IPS DF 6.9 (cell line): ENCODE data around the gene FBXW2.

Experiments used
- DNase-seq: peaks from one replicate; pipeline ENCODE4 v3.0.0-alpha.2; 2013; ENCODE audit warnings: low read depth, low spot score
- H3K27ac ChIP-seq: one replicate; pipeline ENCODE4 v1.5.1; 2013; ENCODE audit warnings: low read length, control low read depth
- H3K27me3 ChIP-seq: 2 replicates; pipeline ENCODE4 v1.6.1; 2013; ENCODE audit warnings: mild to moderate bottlenecking, low read length; ENCODE audit not compliant: control insufficient read depth, insufficient read depth
- H3K36me3 ChIP-seq: 2 replicates; pipeline ENCODE4 v1.6.1; 2013; ENCODE audit warnings: low read length; ENCODE audit not compliant: control insufficient read depth, insufficient read depth
- H3K4me1 ChIP-seq: 2 replicates; pipeline ENCODE4 v1.6.1; 2013; ENCODE audit warnings: low read length; ENCODE audit not compliant: control insufficient read depth, insufficient read depth
- H3K4me3 ChIP-seq: 2 replicates; pipeline ENCODE4 v1.5.1; 2013; ENCODE audit warnings: mild to moderate bottlenecking, low read length
- H3K9me3 ChIP-seq: 2 replicates; pipeline ENCODE4 v1.6.1; 2013; ENCODE audit warnings: low read length, inconsistent platforms; ENCODE audit not compliant: control insufficient read depth, insufficient read depth
- WGBS: extraction: QIAGEN DNeasy Blood & Tissue Kit; methylation state at CpG from one replicate; pipeline ENCODE4 v1.1.7; 2013; ENCODE audit warnings: mixed read lengths, missing lambda C conversion rate; ENCODE audit not compliant: insufficient read length, insufficient coverage; 5-methylcytosine and 5-hydroxymethylcytosine counted together

The FBXW2 gene

DNA sequence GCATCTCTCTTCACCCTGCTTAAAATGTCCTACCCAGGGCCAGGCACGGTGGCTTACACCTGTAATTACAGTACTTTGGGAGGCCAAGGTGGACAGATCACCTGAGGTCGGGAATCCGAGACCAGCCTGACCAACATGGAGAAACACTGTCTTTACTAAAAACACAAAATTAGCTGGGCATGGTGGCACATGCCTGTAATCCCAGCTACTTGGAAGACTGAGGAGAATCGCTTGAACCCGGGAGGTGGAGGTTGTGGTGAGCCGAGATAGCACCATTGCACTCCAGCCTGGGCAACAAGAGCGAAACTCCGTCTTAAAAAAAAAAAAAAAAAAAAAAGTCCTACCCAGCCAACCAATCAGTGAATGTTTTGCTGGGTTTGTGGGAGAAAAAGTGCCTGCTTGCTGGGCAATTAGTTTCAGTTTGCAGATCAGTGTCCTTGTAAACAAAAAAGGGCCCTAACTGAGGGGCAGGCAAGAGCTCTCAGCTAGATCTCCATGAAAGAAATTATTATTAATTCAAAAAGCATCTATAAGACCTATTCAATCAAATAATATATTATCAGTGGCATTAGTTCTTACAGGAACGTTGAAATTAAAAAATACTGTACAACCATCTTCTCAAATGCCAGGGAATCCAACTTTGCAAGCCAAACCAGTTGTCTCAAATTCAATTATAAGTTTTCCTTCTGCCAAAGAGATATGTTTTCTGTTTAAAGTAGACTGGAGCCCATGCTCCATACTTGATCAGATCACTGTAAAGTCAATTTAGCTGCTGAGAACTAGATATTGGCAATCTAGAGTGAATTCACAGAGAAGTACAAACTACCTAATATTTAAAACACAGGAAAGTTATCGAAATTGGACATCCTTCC lies 82.9 kb downstream of the FBXW2 start:
- Histone ChIP-seq H3K4me1 (no peaks in the 10 kb centered on the region), H3K27me3 (peaks cover 11% of the 10 kb centered on the region; the same call in 1 of the 2 replicates), H3K4me3 (no peak overlapping the region), H3K27ac (no peak overlapping the region), H3K9me3 (no peaks in the 10 kb centered on the region), H3K36me3 (no peaks in the 10 kb centered on the region)
- DNase-seq = no peak
- no CpG with 5 or more reads among the region's 10 CpGs for WGBS

DNA sequence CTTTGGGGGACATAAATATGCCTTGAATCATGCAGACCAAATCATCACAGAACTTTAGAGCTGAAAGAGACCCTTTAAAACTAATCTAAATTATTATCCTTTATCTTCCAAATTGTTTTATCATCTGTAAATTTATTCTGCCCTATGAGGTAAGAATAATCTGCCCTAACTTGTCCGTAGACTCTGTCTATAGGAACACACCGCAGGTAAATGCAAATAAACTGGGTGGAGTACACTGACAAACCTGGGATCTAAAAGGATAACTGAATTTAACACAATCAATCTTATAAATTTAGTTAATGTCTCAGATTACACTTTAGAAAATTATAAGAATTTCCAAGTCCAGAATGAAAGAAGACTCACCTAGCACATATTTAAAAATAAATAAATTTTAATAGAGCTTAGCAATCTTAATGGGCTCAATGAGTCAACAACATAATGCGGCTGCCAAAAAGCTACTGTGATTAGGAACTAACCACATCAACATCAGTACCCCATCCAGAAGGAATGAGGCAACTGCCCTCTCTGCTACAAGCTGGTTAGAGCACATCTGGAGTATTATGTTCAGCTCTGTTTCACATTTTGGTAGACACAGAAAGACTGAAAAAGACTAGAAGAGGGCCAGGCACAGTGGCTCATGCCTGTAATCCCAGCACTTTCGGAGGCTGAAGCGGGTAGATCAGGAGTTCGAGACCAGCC lies 84.5 kb downstream of the FBXW2 start:
- Histone ChIP-seq H3K36me3 (no peaks in the 10 kb centered on the region), H3K4me3 (no peak overlapping the region), H3K9me3 (no peaks in the 10 kb centered on the region), H3K27ac (no peak overlapping the region), H3K4me1 (no peaks in the 10 kb centered on the region), H3K27me3 (peaks cover 11% of the 10 kb centered on the region; the same call in 1 of the 2 replicates)
- no peak for DNase-seq
- no CpG with 5 or more reads among the region's 6 CpGs for WGBS

DNA sequence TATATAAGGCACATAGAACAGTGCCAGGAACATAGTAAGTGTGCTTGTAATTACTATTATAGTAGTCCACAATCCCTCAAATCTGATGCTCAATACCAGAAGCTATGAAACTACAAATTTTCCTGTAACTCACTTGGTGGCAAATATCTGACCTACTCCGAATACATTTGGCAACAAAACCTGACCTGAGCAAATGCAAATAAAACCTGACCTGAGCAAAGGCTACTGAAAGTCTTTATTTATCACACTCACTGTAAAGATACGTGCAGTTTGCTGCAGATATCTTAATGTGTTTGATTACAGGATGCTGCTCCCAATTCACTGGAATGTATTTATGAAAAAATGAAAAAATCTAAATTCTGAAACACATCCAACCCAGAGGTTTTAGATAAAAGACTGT lies 86.0 kb downstream of the FBXW2 start:
- H3K27ac ChIP-seq = no peak overlapping the region
- no CpG with 5 or more reads among the region's 2 CpGs for WGBS
- H3K9me3 ChIP-seq = no peaks in the 10 kb centered on the region
- H3K4me3 ChIP-seq = no peak overlapping the region
- no peaks in the 10 kb centered on the region for H3K4me1 ChIP-seq
- no peaks in the 10 kb centered on the region for H3K27me3 ChIP-seq
- DNase-seq = no peak
- no peaks in the 10 kb centered on the region for H3K36me3 ChIP-seq
